IPS-11a (cell line): ENCODE results near the gene EVA1B.

ENCODE experiments used
- H3K4me3 ChIP-seq: one replicate; pipeline ENCODE4 v1.5.1; 2013; ENCODE audit warnings: low read depth, low read length, control low read depth

EVA1B gene, protein sequence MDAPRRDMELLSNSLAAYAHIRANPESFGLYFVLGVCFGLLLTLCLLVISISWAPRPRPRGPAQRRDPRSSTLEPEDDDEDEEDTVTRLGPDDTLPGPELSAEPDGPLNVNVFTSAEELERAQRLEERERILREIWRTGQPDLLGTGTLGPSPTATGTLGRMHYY

DNA sequence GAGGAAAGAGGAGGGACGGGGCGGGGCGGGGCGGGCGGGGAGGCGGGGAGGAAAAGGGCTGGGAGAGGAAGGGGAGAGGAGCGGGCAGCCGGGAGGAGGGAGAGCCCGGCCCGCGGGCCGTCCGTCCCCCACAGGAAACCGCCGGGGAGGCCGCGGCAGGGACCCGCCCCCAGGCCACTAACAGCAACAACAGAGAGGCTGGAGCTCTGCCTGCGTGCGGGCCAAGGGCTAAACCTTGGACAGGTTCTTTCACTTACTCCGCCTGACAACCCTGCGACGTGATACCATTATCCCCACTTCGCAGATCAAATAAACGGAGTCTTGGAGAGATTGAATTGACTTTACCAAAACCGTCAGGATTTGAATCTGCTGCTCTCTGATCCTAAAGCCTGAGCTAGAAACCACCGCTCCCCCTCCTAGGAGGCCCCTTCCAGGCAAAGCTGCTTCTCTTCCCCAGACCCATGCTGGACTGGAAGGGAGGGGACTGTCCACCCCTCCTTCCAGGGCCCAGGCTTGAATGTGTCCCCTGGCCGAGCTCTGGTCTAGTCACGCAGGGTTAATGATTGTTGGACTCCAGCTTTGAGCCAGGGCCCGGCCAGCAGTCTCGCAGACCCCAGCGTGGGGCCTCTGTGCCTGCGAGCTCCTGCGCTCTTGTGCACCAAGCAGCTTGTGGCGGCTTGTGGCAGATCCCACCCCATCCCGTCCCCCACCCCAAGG lies at the start of gene EVA1B:
EVA1B (minus strand) TSS at position 10 of the 717 bp plus-strand sequence. CDS start 608 bp downstream, outside the sequence.
- peak within 1 kb of the TSS; percentile 48 for H3K4me3 ChIP-seq

DNA sequence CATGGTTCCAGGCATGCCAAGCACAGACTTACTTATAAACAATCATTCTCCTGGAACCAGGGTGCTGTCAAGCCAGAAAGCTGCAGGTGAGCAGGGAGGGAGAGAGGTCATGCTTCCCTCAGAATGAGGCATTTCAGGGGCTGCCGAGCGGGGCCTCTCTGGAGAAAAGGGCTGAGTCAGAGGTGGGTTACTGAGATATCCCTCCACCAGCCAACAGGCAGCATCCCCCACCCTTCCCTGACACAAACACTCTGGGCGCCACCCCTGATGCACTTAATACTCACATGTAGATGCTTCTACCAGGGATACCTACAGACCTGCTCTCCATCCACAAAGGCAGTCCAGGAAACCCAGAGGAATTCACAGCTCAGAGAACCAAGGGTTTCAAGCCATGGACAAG lies 49.2 kb upstream of the EVA1B start:
- no peak overlapping the region for H3K4me3 ChIP-seq

DNA sequence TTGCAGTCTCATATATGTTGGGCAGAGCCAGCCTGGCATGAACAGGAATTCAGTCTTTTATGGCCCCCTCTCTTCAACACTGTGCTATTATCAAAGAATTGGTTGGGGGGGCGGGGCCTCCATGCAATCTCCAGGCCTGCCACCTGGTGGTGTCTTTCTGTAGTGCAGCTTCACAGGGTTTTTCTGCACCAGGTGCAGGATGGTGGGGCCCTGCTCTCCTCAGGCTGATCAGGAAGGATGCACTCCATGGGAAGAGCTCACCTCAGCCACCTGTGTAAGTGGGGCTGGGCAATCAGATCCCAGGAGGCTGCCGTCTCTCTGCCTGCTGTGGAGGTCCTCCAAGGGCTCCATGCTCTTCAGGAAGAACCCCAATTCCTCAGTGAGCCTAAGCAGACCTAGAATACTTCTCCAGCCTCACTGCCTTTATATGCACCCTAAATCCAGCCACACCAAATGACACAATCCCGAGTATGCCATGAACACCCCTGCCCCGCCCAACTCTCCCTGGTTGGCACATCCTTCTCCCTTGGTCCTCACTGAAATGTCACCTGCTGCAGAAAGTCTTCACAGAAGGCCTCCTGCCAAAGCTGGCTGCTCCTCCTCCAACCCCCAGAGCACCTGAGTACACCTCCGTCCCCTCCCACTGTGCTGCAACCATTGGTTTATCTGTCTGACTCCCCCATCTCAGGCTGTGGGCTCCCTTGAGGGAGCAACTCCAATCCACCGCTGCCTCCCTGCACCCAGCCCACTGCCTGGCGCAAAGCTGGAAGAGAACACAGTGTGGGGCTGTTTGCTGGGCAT lies 45.8 kb upstream of the EVA1B start:
- no peak overlapping the region for H3K4me3 ChIP-seq

DNA sequence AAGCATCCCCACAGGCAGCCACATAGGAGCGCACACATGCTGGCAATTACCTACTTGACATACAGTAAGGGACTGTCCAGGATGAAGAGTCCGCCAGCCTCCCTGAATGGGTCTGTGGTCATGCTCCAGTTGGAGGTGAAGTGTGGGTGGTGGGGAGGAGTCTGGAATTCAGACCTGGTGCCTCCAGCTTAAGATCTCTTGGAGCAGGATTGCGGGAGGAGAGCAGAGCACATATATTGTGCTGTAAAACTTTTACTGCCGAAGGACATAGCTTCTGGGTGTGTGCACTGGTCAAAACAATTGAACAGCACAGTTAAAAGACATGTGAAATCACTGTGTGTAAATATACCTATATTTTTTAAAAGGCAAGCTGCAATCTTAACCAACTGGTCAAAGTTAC lies 44.4 kb upstream of the EVA1B start:
- no peak overlapping the region for H3K4me3 ChIP-seq

DNA sequence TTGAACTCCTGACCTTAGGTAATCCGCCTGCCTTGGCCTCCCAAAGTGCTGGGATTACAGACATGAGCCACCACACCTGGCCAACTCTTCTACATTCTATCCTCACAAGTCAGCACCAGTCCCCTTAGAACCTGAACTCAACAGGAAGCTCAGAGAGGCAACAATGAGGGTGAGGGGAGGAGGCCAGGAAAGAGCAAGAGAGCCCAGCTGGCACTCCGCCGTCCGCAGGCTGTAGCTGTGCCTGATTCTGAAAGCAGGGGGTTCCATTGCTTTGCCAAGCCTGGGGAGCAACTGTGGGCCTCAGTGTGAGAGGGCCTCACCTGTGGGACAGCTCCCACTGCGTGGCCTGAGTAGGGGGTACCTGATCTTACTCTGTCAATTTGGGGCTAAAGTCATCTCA lies 43.6 kb upstream of the EVA1B start:
- no peak overlapping the region for H3K4me3 ChIP-seq

DNA sequence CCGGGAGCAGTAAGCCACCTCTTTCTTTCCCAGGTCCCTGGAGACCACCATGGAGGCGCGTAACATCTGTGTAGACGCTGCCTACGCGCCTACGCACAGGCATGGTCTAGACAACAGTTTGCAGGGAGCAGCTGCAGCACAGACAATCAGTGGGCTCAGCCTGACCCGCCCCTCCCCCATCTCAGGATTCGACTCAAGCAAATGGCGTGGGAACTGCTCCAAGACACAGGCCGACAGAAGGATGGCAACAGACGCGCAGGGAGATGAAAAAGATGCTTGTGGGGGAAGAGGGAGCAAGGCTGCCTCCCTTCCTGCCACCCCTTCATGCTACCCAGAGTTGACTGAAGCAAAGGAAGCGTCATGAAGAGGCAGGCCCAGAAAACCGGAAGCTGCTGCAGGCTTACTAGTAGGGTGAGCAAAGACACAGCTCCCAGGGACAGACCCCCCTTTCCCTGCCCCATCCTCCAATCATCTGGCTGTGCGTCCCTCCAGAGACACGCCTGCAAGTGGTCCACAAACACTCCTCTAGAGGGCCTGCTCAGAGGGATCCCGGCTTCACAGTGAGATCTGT lies 42.7 kb upstream of the EVA1B start:
- H3K4me3 ChIP-seq: no peak overlapping the region

DNA sequence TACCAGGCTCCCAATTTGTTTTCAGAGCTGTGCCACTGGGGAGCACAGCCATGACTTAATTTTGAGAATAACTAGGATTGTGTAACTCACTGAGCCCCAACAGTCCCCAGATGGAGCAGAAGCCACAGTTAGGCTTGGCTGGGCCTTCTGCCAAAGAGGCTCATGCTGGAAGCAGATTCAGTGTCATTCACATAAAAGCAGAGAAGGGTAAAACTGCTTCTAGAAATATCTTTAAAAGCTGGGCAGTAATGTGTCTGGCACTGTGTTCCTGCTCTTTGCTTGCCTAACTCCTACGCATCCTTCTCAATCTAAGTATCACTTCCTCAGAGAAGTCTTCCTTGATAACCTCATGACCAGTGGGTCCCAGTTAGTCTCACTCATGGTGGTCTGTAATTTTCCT lies 41.9 kb upstream of the EVA1B start:
- H3K4me3 ChIP-seq: no peak overlapping the region

DNA sequence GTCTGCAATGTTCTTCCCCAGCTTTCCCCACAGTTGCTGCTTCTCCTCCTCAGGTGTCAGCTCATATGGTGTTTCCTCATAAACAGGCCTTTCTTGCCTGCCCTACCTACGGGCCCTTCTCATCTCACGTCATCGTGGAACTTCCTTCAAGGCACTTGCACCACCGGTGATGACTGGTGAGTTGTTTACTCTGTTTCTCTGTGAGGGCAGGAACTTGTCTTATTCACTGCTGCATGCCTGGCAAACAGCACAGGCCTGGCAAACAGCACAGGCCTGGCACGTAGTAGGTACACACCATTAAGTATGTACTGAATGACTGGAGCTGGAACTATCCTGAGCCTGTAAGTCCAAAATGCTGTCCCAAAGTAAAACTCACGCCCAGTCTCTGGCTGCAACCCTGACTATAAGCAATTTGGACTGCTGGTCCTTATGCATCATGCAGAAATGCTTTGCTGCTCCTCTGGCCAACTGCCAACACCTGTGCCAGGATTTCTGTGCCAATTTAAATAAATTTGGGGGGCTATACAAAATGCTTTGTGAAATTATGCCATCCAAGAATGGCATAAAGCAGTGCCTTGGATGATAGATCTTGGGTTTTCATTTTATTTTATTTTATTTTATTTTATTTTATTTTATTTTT lies 36.6 kb upstream of the EVA1B start:
- no peak overlapping the region for H3K4me3 ChIP-seq

DNA sequence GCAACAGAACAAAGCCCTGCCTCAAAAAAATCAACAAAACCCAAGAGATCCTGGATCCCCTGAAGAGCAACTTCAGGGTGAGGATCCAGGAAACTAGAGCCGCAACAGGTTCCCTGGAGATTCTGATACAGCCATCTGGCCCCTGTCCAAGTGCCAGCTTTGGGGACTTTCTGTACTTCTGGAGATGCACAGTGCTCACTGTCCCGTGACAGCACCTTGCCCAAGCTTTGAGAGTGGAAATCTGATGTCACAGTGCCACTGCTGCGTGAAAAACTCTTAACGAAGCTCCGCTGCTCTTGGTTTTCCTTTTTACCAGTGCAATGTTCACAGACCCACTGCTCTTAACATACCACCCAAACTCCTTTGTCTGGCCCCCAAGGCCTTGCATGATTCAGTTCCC lies 35.9 kb upstream of the EVA1B start:
- no peak overlapping the region for H3K4me3 ChIP-seq

DNA sequence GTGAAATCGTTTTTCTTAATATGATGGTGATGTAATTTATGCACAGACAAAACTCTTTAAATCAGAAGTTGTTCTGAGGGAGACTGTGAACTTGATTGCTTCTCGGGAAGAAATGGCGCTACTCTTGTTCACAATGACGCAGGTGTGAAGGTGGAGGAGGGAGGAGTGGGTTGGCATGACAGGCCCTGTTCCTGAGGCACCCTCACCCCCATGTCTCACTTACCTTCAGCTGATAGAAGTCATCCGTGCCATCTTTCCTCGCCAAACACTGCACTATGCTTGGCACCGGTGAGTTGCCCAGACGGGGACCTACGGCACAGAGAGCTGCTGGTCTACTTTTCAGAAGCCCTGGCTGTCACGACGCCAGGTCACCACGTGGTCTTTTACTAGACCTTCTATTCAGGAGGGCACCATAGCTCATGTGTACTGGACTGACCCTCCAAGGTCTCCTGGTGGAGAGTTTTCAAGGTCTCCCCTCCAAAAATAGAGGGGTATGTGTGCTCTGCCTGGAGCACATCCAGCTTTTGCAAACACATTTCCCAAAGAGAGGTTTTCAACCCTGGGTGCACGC lies 35.2 kb upstream of the EVA1B start:
- H3K4me3 ChIP-seq: no peak overlapping the region

DNA sequence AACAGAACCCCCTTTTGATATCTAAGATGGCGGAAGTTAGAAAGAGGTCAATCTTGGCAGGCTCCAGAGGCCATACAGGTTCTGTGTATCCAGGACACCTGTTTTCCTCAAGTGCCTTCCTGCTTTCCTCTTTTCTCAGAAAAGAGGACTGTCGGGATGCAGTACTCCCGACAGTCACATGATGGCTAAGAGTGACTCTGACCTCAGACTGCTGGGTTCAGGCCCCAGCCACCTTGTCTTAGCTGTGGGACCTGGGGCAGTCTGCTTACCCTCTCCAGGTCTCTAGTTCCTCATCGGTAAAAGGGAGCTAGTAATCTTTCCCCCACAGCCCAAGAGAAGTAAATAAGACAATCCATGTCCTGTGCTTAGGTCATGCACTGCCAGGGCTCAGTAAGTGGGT lies 32.4 kb upstream of the EVA1B start:
- no peak overlapping the region for H3K4me3 ChIP-seq

DNA sequence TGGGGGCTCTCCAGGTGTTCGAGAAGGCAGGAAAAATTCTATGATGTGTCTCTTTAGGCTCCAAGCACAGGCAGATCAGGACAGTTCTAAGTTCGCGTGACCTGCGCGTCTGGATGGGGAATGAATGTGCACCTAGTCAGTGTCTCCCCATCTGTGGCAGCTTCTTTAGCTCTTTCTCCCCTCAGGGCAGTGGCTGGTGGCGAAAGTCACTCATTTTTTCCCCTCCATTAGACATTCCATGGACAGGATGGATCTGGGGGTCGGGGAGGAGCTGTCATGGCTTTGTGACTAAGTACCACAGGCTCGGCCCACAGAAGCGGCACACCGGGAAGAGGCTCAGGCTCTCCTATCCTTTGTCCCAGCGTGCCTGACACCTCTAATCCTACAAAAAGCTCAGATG lies 31.0 kb upstream of the EVA1B start:
- H3K4me3 ChIP-seq: no peak overlapping the region

DNA sequence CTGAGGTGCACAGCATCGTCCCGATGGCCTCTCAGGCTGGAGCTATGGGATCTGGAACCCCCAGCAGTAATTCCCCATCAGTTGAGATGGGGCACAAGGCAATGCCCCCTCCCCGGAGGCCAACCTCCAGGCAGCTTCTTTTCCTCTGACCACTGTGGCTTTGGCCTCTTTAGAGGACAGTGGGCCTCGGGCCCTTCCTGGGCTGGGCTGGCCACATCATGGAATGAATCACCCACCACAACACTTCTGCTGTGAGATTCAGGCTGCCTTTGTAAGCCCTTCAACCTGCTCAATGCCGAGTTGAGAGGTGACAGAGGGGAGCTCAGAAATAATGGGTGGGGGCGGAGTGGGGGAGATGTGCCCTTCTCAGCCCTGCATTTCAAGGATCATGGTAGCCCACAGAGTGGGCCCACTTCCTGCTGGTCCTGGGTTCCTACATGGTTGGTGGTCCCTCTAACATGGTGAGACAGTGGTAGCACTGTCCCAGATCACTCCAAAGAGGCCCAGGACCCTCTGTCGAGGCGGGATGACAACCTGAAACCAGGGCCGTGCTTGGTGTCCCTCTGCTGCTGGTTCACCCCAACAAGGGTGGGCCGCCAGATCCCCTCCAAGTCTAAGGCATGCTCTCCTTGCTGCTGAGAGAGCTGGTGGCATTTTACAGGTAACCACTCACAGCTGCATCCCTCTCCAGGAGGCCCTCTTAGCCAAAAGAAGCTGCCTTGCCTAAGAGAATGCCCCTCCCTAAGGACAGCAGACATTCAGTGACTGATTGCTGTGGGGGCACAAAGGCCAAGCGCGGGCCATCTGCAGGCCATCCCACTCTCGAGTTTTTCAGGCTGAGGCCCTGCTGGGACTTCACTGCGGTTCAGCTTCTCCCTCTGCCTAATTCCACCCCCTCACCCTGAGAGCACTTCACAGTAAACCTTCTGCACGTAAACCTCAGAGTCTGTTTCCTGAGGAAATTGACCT lies 29.7 kb upstream of the EVA1B start:
- H3K4me3 ChIP-seq: no peak overlapping the region

DNA sequence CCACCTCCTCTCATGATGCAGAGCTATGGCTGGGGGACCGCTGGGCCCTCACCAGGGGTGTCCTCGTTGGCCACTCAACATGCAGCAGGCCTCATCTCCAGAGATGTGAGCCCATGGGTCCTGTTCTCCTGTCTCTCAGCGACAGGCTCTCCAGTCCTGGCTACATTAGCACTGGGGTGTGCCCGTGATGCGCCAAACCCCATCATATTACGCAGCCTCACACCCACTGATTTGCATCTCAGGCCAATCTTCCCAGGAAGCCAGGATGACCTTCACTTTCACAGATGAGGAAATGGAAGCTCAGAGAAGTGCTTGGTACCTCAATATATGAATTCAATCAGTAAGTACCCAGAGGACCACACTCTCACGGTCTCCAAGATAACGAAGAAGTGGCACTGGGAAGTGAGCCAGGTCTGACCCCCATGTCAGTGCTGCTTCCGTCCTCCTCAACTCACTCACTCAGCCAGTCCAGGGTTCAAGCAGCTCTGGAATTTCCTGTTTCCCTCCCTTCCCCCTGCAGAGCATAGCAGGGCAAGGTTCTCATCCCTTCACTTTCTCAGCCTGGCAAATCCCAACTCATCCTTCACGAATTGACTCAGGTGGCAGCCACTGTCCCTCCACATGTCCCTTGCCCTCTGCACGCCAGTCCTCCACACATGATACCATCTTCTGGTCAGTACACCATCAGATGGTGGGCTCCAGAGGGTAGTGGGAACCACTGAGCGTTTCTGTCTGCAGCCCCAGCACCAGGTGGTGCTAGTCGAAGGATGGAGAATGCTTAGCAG lies 28.9 kb upstream of the EVA1B start:
- no peak overlapping the region for H3K4me3 ChIP-seq

DNA sequence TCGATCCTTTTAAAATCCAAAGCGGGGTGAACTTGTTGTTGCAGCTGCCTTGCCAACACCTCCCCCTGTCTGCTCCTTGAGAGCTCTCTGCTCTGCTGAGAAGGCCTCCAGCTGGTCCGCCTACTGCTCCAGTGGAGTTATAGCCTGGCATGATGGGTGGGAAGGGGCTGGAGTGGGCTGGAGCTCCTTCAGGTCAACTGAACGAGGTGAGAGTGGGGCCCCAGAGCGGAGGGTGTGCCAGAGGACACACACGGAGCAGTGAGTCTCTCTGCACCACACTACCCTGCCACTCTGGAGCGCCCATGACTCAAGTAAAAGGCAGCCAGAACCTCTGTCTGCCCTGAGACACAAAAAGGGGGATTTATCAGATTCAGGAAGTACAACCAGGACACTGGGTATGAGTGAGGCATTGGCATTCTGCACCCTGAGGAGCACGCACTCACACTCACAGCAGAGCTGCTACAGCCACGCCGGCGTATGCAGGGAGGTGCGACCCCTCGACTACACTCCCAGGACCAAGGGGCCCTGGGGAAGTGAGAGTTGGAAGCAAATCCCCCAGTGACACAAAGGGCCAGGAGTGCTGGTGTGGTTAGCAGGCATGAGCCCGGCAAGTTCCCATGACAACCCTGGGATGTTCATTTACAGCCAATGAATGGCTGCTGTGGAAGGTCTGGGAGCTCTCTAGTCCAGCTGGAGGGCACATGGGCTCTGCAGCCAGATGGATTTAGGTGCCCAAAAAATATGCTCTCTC lies 28.0 kb upstream of the EVA1B start:
- H3K4me3 ChIP-seq: no peak overlapping the region

DNA sequence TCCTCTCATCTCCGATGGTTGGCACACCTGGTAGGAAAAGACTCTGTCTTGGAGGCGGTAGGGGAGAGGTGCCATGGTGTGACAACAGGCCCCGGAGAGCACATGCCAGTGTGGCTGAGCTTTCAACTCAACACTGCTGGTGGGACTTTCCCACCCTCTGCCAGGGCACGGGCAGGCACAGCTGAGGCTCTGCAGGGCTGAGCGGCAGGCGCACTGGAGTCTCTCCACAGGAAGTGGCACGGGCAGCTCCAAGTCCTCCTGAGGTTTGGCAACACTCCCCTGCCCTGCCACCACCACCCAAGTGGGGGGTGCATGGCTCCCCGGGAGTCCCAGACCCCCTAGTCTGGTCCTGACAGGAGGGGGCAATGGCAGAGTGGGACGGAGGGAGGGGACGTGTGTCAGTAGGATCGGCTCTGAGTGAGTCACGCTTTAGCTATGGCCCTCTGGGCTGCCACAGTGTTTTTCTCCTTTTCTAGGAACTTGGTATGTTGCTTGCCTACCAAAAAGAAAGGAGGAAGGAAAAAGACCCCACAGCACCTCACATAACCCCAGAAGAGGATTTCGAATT lies 27.3 kb upstream of the EVA1B start:
- H3K4me3 ChIP-seq: no peak overlapping the region

DNA sequence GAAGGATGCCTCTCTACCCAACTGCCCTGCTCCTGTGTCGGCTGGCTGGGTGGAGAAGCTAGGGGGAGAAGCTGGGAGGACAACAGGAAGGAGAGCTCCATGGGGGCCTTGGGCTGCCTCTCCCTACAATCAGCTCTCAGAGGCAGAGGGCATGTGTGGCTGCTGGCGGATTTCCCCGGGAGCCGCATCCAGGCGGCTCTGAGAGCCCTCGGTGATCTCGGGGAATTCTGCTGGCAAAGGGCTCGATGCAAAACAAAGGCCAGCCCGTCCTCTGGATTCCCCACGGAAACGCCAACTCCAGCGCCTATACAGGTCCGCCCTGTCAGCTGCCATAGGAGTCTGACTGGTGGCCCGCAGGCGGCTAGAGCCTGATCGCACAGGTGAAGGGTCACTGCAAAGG lies 26.4 kb upstream of the EVA1B start:
- no peak overlapping the region for H3K4me3 ChIP-seq

DNA sequence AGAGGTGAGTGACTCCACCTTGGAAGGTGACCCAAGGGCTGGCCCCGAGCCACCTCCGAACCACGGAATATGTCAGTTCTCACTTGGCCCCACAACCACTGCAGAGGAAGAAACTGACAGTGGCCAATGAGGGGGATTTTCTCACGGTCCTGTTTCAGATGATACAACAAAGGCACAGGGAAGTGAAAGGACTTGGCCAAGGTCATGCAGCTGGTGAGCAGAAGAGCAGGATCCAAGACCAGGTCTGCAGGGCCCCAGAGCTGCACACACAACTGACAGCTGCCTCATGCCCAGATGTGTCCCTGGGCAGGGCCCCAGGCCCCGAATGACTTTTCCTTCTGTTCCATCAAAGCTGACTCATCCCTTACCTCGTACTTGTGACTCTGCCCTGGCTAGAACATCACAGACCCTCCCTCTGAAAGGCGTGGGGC lies 25.8 kb upstream of the EVA1B start:
- no peak overlapping the region for H3K4me3 ChIP-seq
